ENCODE results near the gene STX2.
A peak's percentile ranks its signal among the peaks of the same experiment; 100 is the strongest.

DNA sequence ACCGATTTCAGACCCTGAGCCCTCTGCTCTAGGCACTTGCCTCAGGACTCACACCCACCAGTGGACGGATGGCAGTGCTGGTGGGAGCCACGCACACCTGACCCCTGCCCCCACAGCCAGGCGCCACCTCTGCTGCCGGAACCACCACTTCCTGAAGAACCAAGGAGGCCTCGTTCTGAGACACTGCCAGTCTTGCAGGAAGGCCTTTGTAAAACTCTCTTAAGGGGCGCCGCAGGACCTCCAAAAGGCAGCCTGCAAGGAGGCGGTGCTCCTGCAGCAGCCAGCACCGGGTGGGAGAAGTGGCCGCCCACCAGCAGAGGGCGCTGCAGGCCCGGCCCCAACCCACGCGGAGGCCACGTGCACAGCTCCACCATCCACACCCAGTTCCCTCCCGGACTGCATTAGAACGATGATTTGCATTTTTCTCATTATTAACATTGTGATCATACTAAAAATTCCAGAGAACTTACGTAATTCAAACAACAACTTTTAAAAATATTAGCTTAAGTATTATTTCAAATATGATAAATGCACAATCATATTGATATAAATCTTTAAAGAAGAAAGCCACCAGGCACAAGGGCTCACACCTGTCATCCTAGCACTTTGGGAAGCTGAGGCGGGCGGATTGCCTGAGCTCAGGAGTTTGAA is 12.8 kb downstream of the STX2 start:
- TF ChIP-seq CTCF (IDR thresholded peaks at IDR 0.05; ENCODE audit: low read length): peak; percentile 36
- no peak for TF ChIP-seq EZH2 (optimal IDR thresholded peaks at IDR 0.05; ENCODE audit: low read depth, low read length)
- TF ChIP-seq EZH2phosphoT487 (IDR thresholded peaks at IDR 0.05; ENCODE audit: low read length): no peak
